ENCODE data around the gene CAPS.
"Not testable (repeated sequence)": the region's sequence is repeated elsewhere in the genome, so short reads cannot be mapped to it uniquely, and the experiment has no call there.

The CAPS gene

GRCh38 chr19:5959260-5960004, 45.4 kb downstream of the CAPS start:
- DNase-seq = no peak

GRCh38 chr19:5960005-5961001, 46.2 kb downstream of the CAPS start:
- DNase-seq = no peak

- not testable (repeated sequence) for DNase-seq
Observed at GRCh38 chr19:5961641-5961968, 47.6 kb downstream of the CAPS start.

- peak; percentile 56 for DNase-seq
Observed at GRCh38 chr19:5961969-5962945, 48.2 kb downstream of the CAPS start.

- not testable (repeated sequence) for DNase-seq
Observed at GRCh38 chr19:5963259-5963658, 49.2 kb downstream of the CAPS start.

- no peak for DNase-seq
Observed at GRCh38 chr19:5963855-5964254, 49.8 kb downstream of the CAPS start.

- DNase-seq = no peak
Observed at GRCh38 chr19:5964816-5965565, 50.9 kb downstream of the CAPS start.

Data from stimulated activated naive CD4-positive, alpha-beta T cell treated with Interleukin-2 at 50 U/mL for 16 hours (primary cell).